Stromal cell of bone marrow (primary cell): ENCODE results near the gene NRG3.
A peak's percentile ranks its signal among the peaks of the same experiment; 100 is the strongest.

Experiments
- DNase-seq: peaks from one replicate; pipeline ENCODE4 v3.0.0-alpha.2; 2012; ENCODE audit warnings: low read depth

Gene NRG3

DNA sequence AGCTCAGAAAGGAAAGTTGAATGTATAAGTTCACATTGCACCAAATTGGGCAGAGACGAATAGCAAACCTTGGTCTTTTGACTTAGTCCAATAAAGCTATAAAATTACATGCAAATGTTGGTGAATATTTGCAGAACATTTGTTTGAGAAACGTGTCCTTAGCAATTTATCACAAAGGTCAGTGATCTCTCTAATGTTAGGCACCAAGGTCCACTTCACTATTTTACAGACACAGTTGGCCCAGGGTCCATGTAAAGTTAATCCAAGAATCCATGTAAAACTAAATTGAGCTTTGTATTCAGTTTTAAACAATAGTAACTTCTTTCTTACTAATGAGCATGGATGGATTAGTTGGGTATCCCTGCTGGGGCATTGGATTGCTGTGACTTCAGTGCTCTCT is 617.7 kb downstream of the NRG3 start:
- no peak for DNase-seq

DNA sequence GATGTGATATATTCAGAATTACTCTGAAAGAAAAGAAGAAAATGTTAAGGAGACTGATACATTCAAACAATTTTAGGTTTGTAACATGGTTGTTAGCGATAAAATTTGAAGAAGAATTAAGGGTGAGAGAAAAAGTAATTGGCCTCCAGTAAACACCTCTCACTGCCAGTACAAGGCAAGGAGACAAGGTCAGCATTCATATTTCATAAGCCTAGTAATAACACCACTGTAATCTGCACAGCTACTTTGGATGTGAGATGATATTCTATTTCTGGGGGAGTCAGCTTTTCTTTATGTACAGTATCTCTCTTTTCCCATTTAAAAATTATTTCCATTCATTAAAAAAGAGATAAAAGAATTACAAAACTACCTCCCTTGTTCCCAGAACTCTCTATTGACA is 621.1 kb downstream of the NRG3 start:
- DNase-seq: no peak

DNA sequence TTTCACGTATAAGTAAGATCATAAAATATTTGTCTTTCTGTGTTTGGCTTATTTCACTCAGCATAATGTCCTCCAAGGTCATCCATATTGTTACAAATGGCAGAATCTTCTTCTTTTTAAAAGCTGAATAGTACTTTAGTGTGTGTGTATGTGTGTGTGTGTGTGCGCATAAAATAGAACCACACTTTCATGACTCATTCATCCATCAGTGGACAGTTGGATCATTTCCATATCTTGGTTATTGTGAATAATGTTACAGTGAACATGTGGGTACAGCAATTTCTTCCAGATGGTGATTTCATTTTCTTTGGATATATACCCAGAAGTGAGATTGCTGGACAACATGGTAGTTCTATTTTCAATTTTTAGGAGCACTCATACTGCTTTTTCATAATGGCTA is 622.4 kb downstream of the NRG3 start:
- DNase-seq: peak; percentile 8

DNA sequence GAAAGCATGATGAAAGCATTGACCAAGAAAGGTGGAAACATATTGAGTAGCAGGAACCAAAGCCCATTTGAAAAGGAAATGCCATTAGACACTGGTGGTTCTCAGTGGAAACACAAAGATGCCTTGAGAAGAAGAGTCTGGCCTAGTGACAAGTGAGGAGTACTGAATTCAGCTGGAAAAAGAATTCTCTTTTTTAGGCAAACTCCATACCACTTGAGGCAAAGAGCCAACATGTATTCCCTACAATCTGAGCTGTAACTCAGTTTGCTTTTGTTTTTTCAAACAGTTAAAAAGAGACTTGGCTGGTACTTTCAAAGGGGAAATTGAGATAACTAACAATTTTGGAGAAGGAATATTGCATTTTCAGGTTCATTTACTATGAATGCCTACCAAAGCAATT is 624.0 kb downstream of the NRG3 start:
- DNase-seq: no peak

DNA sequence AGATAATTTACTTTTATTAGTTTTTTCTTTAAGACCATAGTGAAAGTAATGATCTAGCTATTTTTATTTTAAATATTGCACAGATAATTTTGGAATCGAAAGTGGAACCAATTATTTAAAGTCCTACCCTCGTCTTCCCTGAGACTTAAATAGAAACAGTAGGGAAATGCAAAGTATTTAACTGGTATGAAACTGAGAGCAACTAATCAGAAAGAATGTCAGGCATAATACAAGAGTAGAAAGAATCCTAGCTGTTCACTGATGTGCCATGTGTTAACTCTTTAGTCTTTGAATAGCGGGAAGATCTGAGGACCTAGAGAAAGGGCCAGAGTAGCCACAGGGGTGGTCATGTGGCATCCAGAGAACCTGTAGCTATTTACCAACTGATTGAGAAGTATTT is 630.0 kb downstream of the NRG3 start:
- DNase-seq: no peak

DNA sequence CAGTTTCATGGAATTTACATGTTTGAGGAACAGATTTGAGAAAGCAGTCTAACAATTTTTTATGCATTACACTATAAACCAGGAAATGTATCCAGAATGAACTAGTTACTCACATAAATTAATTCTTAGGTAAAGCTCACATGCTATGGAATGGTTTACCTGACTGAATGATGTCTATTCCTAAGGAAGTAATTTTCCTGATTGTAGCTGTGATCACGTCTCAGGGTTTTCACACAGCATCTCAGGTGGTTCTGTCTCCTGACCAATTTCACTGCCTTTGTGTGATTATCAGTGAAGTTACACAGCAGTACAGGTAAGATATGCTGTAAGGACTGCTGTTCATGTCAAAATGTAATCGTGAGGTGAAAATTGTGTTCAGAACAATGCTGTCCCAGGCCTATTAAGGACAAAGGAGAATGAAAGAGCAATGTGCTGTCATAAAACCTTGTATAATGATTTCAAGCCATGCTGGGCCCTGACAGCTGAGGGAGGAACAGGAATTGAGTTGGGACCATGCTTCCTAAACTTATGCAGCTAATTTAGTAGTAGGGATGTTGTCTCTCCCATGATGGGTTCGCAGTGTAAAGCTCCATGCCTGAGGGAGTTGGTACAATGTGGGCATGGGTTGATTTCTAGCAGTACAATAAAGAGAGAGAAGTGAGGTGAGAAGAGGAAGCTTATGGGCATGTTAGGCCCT is 631.8 kb downstream of the NRG3 start:
- DNase-seq: no peak

DNA sequence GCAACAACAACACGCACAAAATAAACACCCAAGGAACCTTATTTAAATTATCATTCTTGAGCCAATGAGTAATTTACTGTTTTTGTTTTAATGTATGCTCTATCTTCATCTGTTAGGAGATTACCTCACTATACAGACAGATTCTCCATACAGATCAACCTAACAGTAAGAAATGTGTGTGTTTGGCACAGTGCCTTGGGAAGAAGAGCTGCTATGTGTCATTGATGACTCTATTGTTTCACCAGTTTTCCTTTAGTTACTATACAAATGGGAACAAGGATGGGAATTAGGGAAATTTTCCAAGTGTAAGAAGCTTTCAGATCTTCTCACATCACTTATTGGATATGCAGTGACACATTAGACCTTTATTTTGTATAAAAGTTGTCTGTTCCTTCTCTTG is 640.3 kb downstream of the NRG3 start:
- DNase-seq: no peak

DNA sequence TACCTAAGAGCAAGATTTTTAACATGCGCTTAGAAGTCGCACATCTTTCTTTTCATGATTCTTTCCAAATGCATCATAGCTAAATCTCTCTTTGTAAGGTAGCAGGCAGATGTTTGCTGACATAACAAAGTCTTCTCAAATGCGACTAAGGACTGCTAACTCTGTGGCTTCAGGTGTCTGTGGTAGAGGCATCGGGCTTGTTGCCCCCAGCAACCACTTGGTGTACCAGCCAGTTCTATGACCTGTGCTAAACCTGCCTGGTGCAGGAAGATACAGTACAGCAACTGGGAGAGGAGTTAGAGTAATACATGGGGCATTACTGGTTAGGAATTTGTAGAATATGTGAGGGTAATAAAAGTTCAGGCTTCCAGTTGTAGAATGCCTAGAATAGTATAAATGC is 654.1 kb downstream of the NRG3 start:
- DNase-seq: no peak

DNA sequence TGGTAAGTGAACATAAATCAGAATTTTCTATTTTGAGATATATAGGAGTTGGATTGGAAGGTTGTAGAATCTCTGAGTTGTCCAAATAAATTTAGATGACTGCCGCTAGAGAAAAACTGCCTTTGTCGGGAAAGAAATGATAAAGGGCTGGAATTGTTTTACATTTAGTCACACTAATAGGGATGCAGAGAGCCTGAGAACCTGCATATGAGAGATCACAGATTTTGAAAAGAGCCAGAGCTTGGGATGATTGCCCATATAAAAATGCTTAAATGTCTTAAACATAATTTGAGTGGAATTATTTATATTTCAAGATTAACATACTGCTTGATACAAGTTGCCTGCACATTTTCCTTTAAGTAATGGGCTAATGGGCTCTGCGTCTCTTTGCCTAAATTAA is 660.5 kb downstream of the NRG3 start:
- DNase-seq: no peak

DNA sequence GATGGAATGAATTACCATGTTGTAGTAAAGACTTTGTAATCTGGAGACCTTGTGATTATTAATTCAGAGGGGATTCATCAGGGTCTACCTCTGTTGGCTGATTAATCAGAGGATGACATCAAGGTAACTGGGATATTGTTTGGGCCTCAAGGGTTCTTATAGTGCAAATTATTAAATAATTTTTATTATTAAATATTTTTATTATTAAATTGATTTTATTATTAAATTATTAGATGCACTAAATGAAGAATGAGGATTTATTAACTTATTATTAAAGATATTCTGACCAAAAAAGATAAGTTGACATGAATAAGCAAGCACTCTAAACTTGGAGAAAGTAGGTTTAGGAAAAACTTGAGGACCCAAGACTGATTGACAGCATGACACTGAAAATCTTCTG is 661.7 kb downstream of the NRG3 start:
- no peak for DNase-seq

DNA sequence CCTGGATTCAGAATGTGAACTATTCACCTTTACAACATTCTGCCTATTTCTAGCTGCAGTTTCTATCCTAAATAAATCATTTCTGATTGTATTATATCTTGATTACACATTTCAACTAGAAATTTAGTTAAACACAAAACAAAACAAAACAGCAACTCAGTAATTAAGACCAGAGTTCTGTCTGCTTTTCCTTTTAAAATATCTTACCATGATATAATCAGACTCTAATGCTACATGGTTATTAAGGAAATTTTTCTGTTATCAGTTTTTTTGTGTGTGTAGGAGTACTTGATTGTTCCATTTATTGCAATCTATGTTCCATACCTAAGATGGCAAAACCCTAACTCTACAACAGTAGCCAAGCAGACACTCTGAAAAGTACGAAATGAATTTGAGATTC is 663.3 kb downstream of the NRG3 start:
- no peak for DNase-seq

DNA sequence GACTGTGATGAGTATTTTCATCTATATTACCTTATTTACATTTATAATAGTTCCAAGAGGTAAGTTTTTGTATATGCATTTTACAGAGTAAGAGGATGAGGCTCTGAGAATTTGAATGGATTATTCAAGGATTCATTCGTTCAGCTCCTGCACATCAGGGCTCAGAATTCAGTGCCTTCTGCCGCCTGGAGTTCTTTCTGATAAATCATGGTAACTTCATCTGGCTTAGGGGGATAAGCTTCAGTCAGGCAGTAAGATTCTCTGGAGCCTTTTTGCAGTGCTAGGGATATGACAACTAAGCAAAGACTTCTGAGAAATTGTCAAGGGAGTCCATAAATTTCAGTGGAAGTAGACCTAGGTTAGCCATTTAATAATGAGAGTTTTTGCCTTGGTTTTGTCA is 668.6 kb downstream of the NRG3 start:
- no peak for DNase-seq

DNA sequence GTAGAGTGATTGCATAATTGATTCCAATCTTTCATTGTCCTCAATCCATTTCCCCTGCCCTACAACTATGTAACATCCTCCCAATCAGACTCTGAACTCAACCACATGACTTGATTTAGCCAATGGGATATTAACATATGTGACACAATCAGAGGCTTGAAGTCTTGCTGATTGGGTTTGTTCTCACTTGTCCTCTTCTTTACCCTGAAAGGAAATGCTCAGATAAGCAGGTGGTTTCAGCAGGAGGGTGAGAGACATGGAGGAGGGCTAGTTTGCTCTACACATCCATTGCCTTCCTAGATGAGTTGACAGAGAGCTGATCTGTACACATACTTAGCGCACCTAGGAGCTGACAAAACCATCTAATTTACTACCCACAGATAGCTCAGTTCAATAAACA is 669.4 kb downstream of the NRG3 start:
- no peak for DNase-seq

DNA sequence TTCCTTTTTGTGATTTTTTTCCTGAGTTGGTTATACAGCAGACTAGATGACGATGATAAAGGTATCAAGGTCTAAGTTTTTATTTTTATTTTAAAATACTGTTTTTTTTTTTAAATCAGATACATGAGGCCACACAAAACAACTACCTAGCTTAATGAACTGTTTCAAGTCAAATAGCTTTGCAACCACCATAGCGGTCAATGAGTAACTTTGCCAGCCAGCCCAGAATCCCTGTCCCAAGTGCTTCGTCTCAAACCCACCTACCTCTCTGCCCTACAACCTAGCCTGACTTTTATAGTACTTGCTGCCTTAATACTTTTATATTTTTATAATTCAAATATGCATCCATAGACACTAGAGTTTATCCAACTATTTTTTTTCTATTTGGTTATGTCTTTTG is 676.5 kb downstream of the NRG3 start:
- DNase-seq: no peak

DNA sequence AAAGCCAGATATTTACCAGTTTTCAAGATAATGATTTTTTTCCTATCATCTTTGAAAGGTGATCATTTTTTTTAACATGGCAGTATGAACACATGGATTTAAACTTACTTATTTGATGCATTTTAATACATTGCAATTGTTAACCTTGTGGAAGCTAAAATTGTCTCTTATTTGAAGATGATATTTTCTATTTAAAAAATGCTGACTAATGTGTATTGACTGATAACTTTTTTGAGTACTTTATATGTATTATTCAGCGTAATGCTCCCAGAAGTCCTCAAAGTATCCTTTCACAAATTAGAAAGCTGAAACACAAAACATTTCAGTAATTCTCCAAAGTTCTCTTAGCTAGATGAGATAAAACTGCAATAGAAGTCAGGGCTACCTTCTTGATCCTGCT is 677.3 kb downstream of the NRG3 start:
- no peak for DNase-seq

DNA sequence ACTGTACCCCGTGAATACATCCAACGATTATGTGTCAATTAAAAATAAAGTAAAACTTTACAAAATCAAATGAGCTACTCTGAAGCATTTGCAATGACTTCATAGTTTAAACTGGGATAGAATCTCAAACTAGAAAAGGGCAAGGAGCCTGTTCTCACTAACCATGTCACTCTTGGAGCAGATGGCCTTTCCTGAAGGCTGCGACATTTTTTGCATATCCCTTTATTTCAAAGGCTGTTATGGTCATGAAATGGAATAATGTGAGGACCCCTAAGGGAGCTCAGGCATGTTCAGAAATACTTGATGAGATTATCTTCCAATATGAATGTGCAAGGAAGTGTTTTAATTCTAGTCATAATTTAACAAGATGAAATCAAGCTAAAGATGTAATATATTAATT is 679.4 kb downstream of the NRG3 start:
- no peak for DNase-seq

DNA sequence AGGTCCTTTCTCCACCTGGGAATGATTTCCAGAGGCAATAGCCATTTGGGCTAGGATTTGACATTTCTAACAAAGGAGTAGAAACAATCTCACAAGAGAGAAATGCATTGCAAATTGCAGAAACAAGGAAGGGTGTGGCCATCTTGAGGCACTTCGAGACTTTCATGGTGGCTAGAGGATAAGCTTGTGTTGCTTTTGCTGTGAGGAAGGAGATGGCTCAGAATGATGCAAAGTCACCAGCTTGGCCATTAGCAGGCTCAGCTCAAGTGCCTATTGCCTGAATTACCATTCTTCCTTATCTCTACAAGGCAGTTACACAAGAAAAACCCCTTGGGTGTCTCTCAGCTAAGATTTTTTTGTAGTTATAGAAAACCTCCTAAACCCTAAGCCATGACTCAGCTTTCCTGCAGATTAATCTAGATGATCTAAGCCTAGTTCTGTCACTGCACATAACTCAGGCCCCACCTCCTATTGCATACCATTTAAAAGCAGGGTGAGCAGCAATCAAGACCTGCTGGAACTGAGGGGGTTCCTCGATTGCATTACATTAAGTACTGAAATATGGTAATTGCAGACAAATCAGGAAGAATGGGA is 683.1 kb downstream of the NRG3 start:
- DNase-seq: no peak

DNA sequence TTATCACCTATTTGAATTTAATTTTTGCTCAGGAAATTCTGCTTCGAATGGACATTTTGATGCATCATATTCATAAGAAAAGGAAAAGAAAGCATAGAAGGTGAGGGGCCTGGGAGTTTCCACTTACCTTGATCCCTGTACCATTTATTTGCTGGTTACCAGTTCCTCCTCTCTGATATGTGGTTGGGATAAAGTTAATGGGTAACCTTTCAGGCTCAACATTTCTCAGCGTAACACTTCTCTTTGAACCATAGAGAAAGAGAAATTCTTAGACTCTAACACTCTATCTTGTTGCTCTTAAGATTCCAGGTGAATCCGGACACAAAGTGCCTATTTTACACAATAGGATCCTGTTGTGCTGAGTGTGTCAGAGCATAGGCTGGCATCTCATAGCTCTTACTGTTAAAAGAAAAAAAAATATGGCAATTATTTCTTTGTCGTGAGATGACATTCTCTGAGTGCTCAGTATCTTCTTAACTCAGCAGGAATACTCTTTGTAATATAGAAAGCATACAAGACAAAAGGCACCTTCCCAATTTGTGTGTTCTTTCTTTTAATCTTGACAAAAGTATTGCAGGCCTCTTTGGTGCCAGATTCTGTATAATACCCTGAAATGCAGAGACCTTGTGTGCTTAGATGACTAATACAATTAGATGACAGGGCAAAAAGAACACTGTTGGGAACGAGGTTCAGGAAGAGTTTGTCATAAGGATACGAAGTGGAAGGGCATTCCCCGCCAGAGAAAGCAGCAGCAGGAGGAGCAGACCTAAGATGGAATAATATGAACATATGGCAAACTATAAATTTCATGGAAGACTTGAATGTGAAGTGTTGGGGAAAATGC is 689.6 kb downstream of the NRG3 start:
- no peak for DNase-seq

DNA sequence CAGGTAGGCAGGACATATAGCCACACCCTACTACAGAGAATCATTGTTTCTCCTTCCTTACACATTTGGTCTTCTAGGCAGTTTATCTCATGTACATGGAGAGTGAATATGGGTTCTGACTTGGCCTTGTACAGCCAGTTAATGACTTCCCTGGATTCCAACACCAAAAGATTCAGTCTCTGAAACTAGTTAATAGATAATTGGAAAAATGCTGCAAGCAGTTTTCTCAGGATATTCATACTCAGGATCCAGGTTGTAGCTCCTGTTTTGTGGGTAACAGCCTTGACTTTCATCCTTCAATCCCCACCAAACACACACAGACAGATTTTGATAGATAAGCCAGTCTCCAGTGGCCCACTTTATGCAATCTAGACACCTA is 690.2 kb downstream of the NRG3 start:
- no peak for DNase-seq

DNA sequence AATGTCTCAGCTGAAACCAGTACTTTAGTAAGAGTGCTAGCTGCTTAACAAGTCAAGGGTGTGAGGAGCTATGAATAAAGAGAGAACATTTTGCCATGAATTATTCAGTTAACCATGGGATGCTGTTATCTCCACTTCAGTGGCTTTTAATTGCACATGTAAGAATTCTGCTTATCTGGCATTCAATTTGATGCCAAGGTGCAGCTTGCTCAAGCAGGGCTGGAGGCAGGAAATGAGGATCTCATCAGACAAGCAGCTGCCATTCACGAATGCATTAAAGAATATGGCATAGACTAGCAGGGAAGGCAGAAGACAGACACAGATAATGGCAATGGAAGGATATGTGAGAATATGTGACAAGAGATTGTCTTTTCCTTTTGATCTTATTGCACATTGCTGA is 697.8 kb downstream of the NRG3 start:
- DNase-seq: no peak

DNA sequence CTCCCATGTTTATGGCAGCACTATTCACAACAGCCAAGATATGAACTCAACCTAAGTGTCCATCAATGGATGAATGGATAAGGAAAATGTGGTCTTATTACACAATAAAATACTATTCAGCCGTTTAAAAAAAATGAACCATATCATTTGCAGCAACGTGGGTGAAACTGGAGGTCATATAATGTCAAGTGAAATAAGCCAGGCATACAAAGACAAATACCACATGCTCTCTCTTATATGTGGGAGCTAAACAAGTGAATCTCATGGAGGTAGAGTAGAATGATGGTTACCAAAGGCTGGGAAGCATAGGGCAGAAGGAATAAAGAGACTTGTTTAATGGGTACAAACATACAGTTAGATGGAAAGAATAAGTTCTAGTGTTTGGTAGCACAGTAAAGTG is 699.1 kb downstream of the NRG3 start:
- no peak for DNase-seq

DNA sequence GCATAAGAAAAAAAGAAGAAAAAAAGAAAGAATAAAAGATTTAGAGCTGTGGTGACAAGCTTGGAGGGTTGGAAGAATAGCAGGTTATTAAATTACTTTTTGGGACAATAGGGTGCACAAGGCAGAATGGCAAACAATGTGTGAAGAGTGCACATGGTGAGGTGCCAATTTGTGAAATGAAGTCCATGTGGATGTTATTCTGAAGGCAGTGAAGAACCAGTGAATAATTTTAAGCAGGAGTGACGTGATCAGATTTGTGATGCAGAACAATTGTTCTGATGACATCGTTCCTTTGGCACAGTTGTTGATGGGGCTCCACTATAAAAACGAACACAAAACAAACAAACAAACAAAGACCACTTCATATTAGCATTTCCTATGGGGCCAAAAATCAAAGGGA is 700.3 kb downstream of the NRG3 start:
- no peak for DNase-seq

DNA sequence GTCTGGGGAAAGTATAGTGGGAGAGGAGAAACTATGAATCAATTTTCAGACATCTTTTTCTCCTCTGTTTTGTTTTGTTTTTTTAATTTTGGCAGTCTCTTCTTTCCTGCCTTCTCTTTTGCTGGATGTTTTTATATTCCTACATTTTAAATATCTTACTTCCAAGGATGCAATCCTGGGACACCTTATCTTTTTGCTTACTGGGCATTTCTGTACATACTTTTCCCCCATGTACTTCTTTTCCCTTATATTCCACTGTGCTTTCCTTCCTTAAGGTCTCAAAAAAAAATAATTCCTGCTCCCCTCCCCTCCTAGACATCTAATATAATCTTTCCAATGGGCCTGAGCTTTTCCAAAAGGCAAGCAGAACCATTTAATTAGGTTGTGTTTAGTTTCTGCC is 701.1 kb downstream of the NRG3 start:
- no peak for DNase-seq

DNA sequence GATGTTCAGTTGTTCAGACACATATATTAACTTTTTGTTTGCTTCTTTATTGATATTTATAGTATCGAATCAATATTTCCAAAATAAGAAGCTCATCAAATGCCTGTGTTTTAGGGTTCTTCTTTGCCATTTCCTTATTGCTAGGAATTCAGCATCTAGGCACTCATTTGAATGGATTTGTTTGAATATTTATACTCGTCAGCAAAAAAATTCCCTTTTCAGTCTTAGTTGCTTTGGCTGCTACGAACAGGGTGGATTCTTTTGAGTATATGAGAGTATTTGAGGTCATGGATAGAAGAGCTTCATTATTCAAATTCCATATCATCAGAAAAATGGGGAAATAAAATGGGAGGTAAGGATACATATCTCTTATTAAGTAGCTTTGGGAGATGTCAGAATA is 706.9 kb downstream of the NRG3 start:
- no peak for DNase-seq
